Calu3 (cell line): Measurements from ENCODE around the gene PTPN14. TPM values are rescaled to one million over a fixed set of nuclear protein-coding genes. Genes with fewer than 3 reads are reported as not detected.
A peak's percentile ranks its signal among the peaks of the same experiment; 100 is the strongest.

Experiments
- BruUV-seq: library from RNA; stranded (reverse); fragments of 400-500 nt; replicated peaks from 2 replicates; lab custom pipeline; 2021; lab: Mats Ljungman, UMichigan
- CTCF ChIA-PET: fragments of 300-600 bp; sonication (Branson Sonifier 250); formaldehyde crosslinking; loops from one replicate; lab custom pipeline; 2022; ENCODE audit warnings: antibody characterized with exemption; lab: Charles Lee
- DNase-seq: peaks from one replicate; pipeline ENCODE4 v3.0.0; 2022
- H3K27ac Mint-ChIP-seq: one replicate; pipeline ENCODE4 v1.8.0; 2022; ENCODE audit warnings: mixed read lengths; ENCODE audit not compliant: unreplicated experiment
- H3K27me3 Mint-ChIP-seq: one replicate; pipeline ENCODE4 v1.8.0; 2022; ENCODE audit warnings: mixed read lengths; ENCODE audit not compliant: unreplicated experiment
- H3K36me3 Mint-ChIP-seq: one replicate; pipeline ENCODE4 v1.8.0; 2022; ENCODE audit warnings: mild to moderate bottlenecking, moderate library complexity, mixed read lengths; ENCODE audit not compliant: insufficient read depth, unreplicated experiment
- H3K4me1 Mint-ChIP-seq: one replicate; pipeline ENCODE4 v1.8.0; 2022; ENCODE audit warnings: mild to moderate bottlenecking, low read depth, mixed read lengths; ENCODE audit not compliant: unreplicated experiment
- H3K4me3 Mint-ChIP-seq: one replicate; pipeline ENCODE4 v1.8.0; 2022; ENCODE audit warnings: mild to moderate bottlenecking, low read depth, moderate library complexity, mixed read lengths; ENCODE audit not compliant: unreplicated experiment
- H3K9me3 Mint-ChIP-seq: one replicate; pipeline ENCODE4 v1.8.0; 2022; ENCODE audit warnings: low read depth, mixed read lengths; ENCODE audit not compliant: unreplicated experiment
- CTCF ChIP-seq: fragments of 200-600 bp; IDR thresholded peaks from one replicate; pipeline ENCODE4 v1.8.0; 2022; ENCODE audit warnings: antibody characterized with exemption; ENCODE audit not compliant: unreplicated experiment
- intact Hi-C: fragments of 100-400 bp; cut with micrococcal nuclease; formaldehyde crosslinking; loops from one replicate; pipeline ENCODE4 v1.10.0; 2022; ENCODE audit not compliant: unreplicated experiment
- total RNA-seq: library from RNA; stranded (reverse); gene quantifications from 2 replicates; pipeline ENCODE4 v1.2.3, GENCODE V29; 2022

The PTPN14 gene
- total RNA-seq, 1 experiment from 2014 or later: 77.4 TPM

- Mint-ChIP-seq H3K4me1 (peaks cover 76% of the 10 kb centered on the region), H3K36me3 (peaks cover 32% of the 10 kb centered on the region), H3K27ac (no peak overlapping the region), H3K9me3 (peaks cover 3% of the 10 kb centered on the region), H3K27me3 (no peaks in the 10 kb centered on the region), H3K4me3 (no peak overlapping the region)
- DNase-seq: no peak
- CTCF ChIA-PET: interaction anchor here (1.3 kb wide), 1 partner anchor 99 kb away, joined by 7 read pairs; the partner anchor contains the start of gene PTPN14
- intact Hi-C loops: no loop called here
- no TSS peak for BruUV-seq
- no peak for TF ChIP-seq CTCF
Observed at GRCh38 chr1:214452152-214452784, 99.1 kb downstream of the PTPN14 start.

DNA sequence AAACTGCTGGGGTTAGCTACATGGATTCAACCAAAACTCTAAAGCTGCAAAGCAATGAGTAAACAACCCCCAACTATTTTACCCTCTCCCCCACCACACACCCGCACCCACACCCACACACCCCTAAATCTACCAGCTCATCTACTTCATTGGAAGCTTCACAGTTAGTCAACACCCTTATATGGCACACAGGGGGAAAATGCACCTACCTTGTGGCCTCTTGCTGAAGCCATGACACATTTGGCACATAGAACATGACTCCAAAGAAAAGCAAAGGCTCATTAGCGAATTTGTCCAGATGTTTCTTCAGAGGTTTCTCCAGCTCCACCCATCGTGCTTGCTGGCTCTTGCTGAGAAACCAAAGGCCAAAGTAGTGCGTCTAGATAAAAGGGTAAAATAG, 99.8 kb downstream of the PTPN14 start:
- H3K9me3 Mint-ChIP-seq: peaks cover 3% of the 10 kb centered on the region
- TF ChIP-seq CTCF: no peak
- intact Hi-C loops: no loop called here
- H3K36me3 Mint-ChIP-seq: peaks cover 39% of the 10 kb centered on the region
- no peaks in the 10 kb centered on the region for H3K27me3 Mint-ChIP-seq
- H3K4me1 Mint-ChIP-seq: peaks cover 83% of the 10 kb centered on the region
- no peak for DNase-seq
- H3K4me3 Mint-ChIP-seq: no peak overlapping the region
- BruUV-seq: no TSS peak
- CTCF ChIA-PET: interaction anchor here (0.7 kb wide), 1 partner anchor 66 kb away, joined by 3 read pairs; no protein-coding TSS in a partner anchor
- no peak overlapping the region for H3K27ac Mint-ChIP-seq

GRCh38 chr1:214449371-214449770, 102.0 kb downstream of the PTPN14 start:
- peak overlapping the region; percentile 57 for H3K4me3 Mint-ChIP-seq
- H3K36me3 Mint-ChIP-seq: peaks cover 47% of the 10 kb centered on the region
- no peaks in the 10 kb centered on the region for H3K27me3 Mint-ChIP-seq
- intact Hi-C loops: loop anchor here (5.0 kb wide), 1 partner anchor 52 kb away; no protein-coding TSS in a partner anchor
- no peak for TF ChIP-seq CTCF
- peak overlapping the region; percentile 85 for H3K27ac Mint-ChIP-seq
- H3K4me1 Mint-ChIP-seq: peaks cover 91% of the 10 kb centered on the region
- H3K9me3 Mint-ChIP-seq: peaks cover 3% of the 10 kb centered on the region
- DNase-seq: peak; percentile 59
- no TSS peak for BruUV-seq
- CTCF ChIA-PET: no interaction called here

GRCh38 chr1:214448536-214448935, 102.9 kb downstream of the PTPN14 start:
- Mint-ChIP-seq H3K27me3 (no peaks in the 10 kb centered on the region), H3K36me3 (peaks cover 47% of the 10 kb centered on the region), H3K4me1 (peaks cover 91% of the 10 kb centered on the region), H3K9me3 (peaks cover 3% of the 10 kb centered on the region), H3K4me3 (no peak overlapping the region), H3K27ac (peak overlapping the region; percentile 85)
- CTCF ChIA-PET: no interaction called here
- BruUV-seq: no TSS peak
- DNase-seq: no peak
- intact Hi-C loops: loop anchor here (5.0 kb wide), 1 partner anchor 51 kb away; no protein-coding TSS in a partner anchor
- TF ChIP-seq CTCF: no peak
